Neutrophil (primary cell): ENCODE data around the gene PWWP2A.

ENCODE experiments used
- H3K27ac ChIP-seq: fragments of 200-600 bp; sonication (generic); 2 replicates; pipeline ENCODE4 v1.5.1; 2016; ENCODE audit warnings: mild to moderate bottlenecking, moderate library complexity
- H3K27me3 ChIP-seq: fragments of 200-600 bp; sonication (generic); 2 replicates; pipeline ENCODE4 v1.6.0; 2016; ENCODE audit warnings: mild to moderate bottlenecking
- H3K36me3 ChIP-seq: fragments of 200-600 bp; sonication (generic); 2 replicates; pipeline ENCODE4 v1.5.1; 2017
- H3K4me1 ChIP-seq, 2 experiments: fragments of 200-600 bp in 1 of 2; sonication (generic) in 1 of 2; 1 replicate in 1 of 2; 2 replicates in 1 of 2; pipeline versions ENCODE4 v1.5.1 to v1.6.1; 2013 to 2016; ENCODE audit warnings: low read depth in 1 of 2, low read length in 1 of 2, mild to moderate bottlenecking in 1 of 2, moderate library complexity in 1 of 2; ENCODE audit not compliant: control insufficient read depth in 1 of 2, insufficient read depth in 1 of 2
- H3K4me3 ChIP-seq, 2 experiments: fragments of 200-600 bp in 1 of 2; sonication (generic) in 1 of 2; 1 replicate in 1 of 2; 2 replicates in 1 of 2; pipeline ENCODE4 v1.5.1; 2013 to 2016; ENCODE audit warnings: low read depth in 1 of 2, low read length in 1 of 2, mild to moderate bottlenecking in 1 of 2, moderate library complexity in 1 of 2
- H3K9me3 ChIP-seq: fragments of 200-600 bp; sonication (generic); 2 replicates; pipeline ENCODE4 v1.5.1; 2016
- TF ChIP-seq, protein P1 (sequence below): fragments of 200-600 bp; sonication (generic); IDR thresholded peaks from 2 replicates; pipeline ENCODE4 v1.5.1; 2016; ENCODE audit warnings: antibody characterized with exemption

Gene PWWP2A

DNA sequence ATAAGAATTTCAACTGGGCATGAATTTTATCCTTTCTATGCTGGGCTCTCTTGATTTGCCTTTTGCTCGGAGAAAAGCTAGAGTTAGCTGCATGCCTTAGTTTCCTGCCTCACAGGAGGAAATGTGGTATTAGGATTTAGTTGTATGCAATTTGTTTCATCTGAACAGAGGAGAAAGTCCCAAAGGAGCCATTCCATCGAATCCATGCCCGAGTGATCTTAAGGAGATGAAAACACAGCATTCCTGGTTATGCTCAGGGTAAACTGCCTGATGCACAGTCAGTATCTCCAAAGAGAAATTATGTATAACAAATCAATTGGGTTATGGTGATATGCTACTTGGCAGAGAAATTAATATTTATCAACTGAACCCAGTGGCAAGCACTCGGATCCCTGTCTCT lies 59.2 kb downstream of the PWWP2A start:
- Histone ChIP-seq H3K4me3 (no peak overlapping the region), H3K9me3 (no peaks in the 10 kb centered on the region), H3K27me3 (no peaks in the 10 kb centered on the region), H3K36me3 (peaks cover 74% of the 10 kb centered on the region), H3K4me1 (no peaks in the 10 kb centered on the region), H3K27ac (no peak overlapping the region)
- TF ChIP-seq, protein P1, sequence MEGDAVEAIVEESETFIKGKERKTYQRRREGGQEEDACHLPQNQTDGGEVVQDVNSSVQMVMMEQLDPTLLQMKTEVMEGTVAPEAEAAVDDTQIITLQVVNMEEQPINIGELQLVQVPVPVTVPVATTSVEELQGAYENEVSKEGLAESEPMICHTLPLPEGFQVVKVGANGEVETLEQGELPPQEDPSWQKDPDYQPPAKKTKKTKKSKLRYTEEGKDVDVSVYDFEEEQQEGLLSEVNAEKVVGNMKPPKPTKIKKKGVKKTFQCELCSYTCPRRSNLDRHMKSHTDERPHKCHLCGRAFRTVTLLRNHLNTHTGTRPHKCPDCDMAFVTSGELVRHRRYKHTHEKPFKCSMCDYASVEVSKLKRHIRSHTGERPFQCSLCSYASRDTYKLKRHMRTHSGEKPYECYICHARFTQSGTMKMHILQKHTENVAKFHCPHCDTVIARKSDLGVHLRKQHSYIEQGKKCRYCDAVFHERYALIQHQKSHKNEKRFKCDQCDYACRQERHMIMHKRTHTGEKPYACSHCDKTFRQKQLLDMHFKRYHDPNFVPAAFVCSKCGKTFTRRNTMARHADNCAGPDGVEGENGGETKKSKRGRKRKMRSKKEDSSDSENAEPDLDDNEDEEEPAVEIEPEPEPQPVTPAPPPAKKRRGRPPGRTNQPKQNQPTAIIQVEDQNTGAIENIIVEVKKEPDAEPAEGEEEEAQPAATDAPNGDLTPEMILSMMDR: no peak

DNA sequence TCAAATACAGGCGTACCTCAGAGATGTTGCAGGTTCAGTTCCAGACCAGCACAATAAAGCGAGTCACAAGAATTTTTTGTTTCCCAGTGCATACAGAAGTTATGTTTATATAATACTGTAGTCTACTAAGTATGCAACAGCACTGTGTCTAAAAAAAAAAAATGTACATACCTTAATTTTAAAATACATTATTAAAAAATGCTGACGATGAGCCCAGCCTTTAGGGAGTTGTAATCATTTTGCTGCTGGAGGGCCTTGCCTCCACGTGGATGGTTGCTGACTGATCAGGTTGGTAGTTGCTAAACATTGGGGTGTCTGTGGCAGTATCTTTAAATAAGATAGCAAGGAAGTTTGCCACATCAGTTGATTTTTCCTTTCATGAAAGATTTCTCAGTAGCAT lies 62.0 kb downstream of the PWWP2A start:
- Histone ChIP-seq H3K4me3 (no peak overlapping the region), H3K4me1 (no peaks in the 10 kb centered on the region), H3K36me3 (peaks cover 73% of the 10 kb centered on the region), H3K27me3 (no peaks in the 10 kb centered on the region), H3K27ac (no peak overlapping the region), H3K9me3 (no peaks in the 10 kb centered on the region)
- TF ChIP-seq, protein P1: no peak

DNA sequence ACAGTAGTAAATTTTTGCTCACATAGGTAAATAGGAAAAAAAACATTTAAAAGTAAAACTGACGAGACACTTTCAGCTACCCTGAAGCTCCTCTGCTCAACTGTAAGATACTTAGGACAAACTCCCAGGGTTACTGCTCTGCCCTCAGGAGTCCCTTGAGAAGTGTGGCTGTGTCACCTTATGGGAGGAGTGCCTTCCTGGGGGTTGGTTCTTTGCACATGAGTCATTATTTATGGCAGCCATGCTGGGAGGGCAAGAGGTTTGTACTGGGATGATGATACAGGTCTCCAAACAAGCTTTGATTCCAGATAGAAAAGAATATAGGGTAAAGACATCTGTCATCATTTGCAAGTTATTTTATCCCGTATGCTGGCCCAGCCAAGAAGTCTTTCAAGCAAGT lies 64.4 kb downstream of the PWWP2A start:
- Histone ChIP-seq H3K4me1 (no peaks in the 10 kb centered on the region), H3K4me3 (no peak overlapping the region), H3K36me3 (peaks cover 73% of the 10 kb centered on the region), H3K27ac (no peak overlapping the region), H3K9me3 (no peaks in the 10 kb centered on the region), H3K27me3 (no peaks in the 10 kb centered on the region)
- TF ChIP-seq, protein P1: no peak

DNA sequence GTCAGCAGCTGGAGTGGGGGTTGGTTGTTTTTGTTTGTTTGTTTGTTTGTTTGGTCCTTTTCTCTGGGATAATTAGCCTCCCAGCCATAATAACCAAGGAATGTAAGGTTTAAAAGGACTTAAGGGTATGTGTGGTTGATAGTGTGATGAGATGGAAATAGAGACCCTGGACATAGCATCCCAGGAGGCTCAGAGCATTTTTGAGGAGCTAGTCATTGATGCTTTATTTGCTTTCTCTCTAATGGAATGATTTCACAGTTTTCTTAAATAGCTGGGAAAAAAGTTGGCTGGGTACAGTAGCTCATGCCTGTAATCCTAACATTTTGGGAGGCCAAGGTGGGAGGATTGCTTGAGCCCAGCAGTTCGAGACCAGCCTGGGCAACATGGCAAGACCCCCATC lies 65.2 kb downstream of the PWWP2A start:
- TF ChIP-seq, protein P1: no peak
- no peaks in the 10 kb centered on the region for H3K9me3 ChIP-seq
- H3K36me3 ChIP-seq: peaks cover 81% of the 10 kb centered on the region
- no peaks in the 10 kb centered on the region for H3K27me3 ChIP-seq
- no peak overlapping the region for H3K27ac ChIP-seq
- H3K4me3 ChIP-seq: no peak overlapping the region
- H3K4me1 ChIP-seq: no peaks in the 10 kb centered on the region

DNA sequence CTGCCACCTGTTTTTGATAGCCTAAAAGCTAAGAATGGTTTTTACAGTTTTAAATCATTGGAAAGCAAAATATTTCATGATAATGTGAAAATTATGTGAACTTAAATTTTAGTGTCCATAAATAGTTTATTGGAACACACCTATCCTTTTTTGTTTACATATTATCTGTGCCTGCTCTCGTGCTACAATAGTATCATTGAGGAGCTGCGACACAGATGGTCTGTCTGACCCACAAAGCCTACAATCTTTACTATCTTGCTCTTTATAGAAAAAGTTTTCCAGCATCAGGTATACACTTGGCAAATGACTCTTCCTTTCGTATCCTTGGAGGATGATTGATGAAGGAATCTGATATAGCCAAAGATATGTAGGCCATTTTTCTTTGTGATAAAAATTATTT lies 70.2 kb downstream of the PWWP2A start:
- TF ChIP-seq, protein P1: no peak
- Histone ChIP-seq H3K4me3 (no peak overlapping the region), H3K27me3 (no peaks in the 10 kb centered on the region), H3K27ac (no peak overlapping the region), H3K36me3 (peaks cover 71% of the 10 kb centered on the region), H3K4me1 (no peaks in the 10 kb centered on the region), H3K9me3 (no peaks in the 10 kb centered on the region)

DNA sequence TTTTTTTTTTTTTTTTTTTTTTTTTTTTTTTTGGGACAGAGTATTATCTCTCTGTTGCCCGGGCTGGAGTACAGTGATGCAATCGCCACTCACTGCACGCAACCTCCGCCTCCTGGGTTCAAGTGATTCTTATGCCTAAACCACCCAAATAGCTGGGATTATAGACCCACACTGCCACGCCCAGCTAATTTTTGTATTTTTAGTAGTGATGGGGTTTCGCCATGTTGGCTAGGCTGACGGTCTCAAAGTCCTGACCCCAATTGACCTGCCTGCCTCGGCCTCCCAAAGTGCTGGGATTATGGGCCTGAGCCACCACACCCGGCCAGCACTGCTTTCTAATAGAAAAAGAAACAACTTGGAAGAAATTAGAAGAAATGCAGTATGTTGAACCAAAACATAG lies 71.1 kb downstream of the PWWP2A start:
- H3K4me1 ChIP-seq: no peaks in the 10 kb centered on the region
- H3K27ac ChIP-seq: no peak overlapping the region
- H3K27me3 ChIP-seq: no peaks in the 10 kb centered on the region
- TF ChIP-seq, protein P1: no peak
- H3K36me3 ChIP-seq: peaks cover 69% of the 10 kb centered on the region
- H3K9me3 ChIP-seq: no peaks in the 10 kb centered on the region
- no peak overlapping the region for H3K4me3 ChIP-seq
